22Rv1 (cell line): Measurements from ENCODE around the gene RAPGEF4.

Experiments
- ZFX ChIP-seq: fragments of 450-650 bp; IDR thresholded peaks from 2 replicates; pipeline ENCODE4 v1.6.1; 2017; ENCODE audit warnings: antibody characterized with exemption, borderline replicate concordance
- TF ChIP-seq, protein P1 (sequence below): fragments of 450-650 bp; IDR thresholded peaks from 2 replicates; pipeline ENCODE4 v1.5.1; 2017; ENCODE audit warnings: mild to moderate bottlenecking

DNA sequence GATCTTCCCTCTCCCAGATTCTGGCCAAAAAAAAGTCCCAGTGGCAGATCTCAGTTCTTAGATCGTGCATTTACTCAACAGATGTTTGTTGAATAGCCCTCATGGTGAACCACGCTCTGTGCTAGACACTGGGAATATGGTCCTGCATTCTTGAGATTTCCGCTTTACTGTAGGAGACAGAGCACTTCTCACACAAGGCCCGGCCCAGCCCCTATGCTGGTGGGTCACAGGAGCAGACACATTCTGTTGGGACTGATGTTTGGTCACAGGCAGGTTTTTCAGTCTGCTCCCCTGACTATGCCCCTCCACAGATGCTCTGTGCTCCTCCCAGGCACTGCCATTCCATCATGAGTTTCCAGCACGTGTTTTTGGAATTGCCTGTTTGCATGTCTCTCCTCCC lies 110.9 kb downstream of the RAPGEF4 start:
- TF ChIP-seq, protein P1, sequence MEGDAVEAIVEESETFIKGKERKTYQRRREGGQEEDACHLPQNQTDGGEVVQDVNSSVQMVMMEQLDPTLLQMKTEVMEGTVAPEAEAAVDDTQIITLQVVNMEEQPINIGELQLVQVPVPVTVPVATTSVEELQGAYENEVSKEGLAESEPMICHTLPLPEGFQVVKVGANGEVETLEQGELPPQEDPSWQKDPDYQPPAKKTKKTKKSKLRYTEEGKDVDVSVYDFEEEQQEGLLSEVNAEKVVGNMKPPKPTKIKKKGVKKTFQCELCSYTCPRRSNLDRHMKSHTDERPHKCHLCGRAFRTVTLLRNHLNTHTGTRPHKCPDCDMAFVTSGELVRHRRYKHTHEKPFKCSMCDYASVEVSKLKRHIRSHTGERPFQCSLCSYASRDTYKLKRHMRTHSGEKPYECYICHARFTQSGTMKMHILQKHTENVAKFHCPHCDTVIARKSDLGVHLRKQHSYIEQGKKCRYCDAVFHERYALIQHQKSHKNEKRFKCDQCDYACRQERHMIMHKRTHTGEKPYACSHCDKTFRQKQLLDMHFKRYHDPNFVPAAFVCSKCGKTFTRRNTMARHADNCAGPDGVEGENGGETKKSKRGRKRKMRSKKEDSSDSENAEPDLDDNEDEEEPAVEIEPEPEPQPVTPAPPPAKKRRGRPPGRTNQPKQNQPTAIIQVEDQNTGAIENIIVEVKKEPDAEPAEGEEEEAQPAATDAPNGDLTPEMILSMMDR = no peak
- no peak for TF ChIP-seq ZFX
